ENCODE results near the gene SMARCC1.

The SMARCC1 gene

DNA sequence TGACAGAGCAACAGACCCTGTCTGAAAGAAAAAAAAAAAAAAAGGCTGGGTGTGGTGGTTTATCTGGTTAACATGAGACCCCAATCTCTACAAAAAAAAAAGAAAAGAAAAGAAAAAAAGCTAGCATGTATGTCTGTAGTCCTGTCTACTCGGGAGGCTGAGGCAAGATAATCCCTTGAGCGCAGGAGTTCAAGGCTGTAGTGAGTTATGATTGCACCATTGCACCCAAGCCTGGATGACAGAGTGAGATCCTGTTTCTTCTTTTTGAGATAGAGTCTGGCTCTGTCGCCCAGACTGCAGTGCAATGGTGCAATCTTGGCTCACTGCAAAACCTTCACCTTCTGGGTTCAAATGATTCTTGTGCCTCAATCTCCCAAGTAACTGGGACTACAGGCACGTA, 12.9 kb upstream of the SMARCC1 start:
- H3K27me3 ChIP-seq (ENCODE audit: control insufficient read depth, insufficient read depth, low read length): no peaks in the 10 kb centered on the region
- H3K9me3 ChIP-seq (ENCODE audit: control insufficient read depth, insufficient read depth, low read depth, low read length): no peaks in the 10 kb centered on the region
- H3K4me3 ChIP-seq (ENCODE audit: low read depth, low read length): no peak overlapping the region
- H3K4me1 ChIP-seq (ENCODE audit: control insufficient read depth, insufficient read depth, low read length): no peaks in the 10 kb centered on the region
- H3K27ac ChIP-seq (ENCODE audit: low read depth, low read length): no peak overlapping the region
- no peaks in the 10 kb centered on the region for H3K36me3 ChIP-seq (ENCODE audit: control insufficient read depth, insufficient read depth, low read length)
- H3K9ac ChIP-seq (ENCODE audit: low read length): no peak overlapping the region

DNA sequence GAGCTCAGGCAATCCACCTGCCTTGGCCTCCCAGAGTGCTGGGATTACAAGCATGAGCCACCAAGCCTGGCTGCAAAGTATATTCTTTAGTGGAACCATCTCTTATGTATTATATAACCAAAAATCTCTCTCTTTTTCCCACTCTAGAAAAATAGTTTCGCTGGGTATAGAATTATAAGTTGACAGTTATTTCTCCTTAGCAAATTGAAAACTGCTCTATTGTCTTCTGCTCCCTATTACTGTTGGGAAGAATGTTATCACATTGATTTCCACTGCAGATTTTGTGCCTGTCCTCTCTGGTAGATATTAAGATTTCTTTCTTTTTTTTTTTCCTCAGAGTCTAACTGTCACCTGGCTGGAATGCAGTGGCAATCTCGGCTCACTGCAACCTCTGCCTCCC, 11.0 kb upstream of the SMARCC1 start:
- H3K27ac ChIP-seq (ENCODE audit: low read depth, low read length): no peak overlapping the region
- H3K9me3 ChIP-seq (ENCODE audit: control insufficient read depth, insufficient read depth, low read depth, low read length): no peaks in the 10 kb centered on the region
- no peaks in the 10 kb centered on the region for H3K36me3 ChIP-seq (ENCODE audit: control insufficient read depth, insufficient read depth, low read length)
- H3K9ac ChIP-seq (ENCODE audit: low read length): no peak overlapping the region
- no peak overlapping the region for H3K4me3 ChIP-seq (ENCODE audit: low read depth, low read length)
- no peaks in the 10 kb centered on the region for H3K4me1 ChIP-seq (ENCODE audit: control insufficient read depth, insufficient read depth, low read length)
- H3K27me3 ChIP-seq (ENCODE audit: control insufficient read depth, insufficient read depth, low read length): no peaks in the 10 kb centered on the region

DNA sequence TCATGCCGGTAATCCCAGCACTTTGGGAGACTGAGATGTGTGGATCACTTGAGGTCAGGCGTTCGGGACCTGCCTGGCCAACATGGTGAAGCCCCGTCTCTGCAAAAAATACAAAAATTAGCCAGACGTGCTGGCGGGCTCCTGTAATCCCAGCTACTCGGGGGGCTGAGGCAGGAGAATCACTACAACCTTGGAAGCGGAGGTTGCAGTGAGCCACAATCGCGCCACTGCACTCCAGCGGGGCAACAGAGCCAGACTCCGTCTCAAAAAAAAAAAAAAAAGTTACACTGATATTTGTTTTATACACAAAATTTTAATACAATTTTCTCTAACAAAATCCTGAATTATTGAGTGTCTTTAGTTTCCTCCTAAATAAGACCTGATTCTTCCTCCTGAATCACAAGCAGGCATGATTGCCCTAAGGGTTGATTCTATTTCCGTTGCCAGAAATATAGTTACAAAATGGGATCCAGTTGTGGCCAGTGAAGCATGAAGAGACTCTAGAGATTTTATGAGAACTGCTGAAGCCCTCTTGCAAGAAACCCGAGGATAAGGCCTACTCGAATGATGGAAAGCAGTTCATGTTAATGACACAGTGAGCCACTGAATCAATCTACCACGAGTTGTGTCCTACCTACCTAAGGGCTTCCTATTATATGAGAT, 9.6 kb upstream of the SMARCC1 start:
- no peaks in the 10 kb centered on the region for H3K27me3 ChIP-seq (ENCODE audit: control insufficient read depth, insufficient read depth, low read length)
- H3K9me3 ChIP-seq (ENCODE audit: control insufficient read depth, insufficient read depth, low read depth, low read length): no peaks in the 10 kb centered on the region
- H3K9ac ChIP-seq (ENCODE audit: low read length): no peak overlapping the region
- H3K4me3 ChIP-seq (ENCODE audit: low read depth, low read length): no peak overlapping the region
- H3K4me1 ChIP-seq (ENCODE audit: control insufficient read depth, insufficient read depth, low read length): no peaks in the 10 kb centered on the region
- no peaks in the 10 kb centered on the region for H3K36me3 ChIP-seq (ENCODE audit: control insufficient read depth, insufficient read depth, low read length)
- H3K27ac ChIP-seq (ENCODE audit: low read depth, low read length): no peak overlapping the region

GRCh38 chr3:47783673-47784072, 2.0 kb upstream of the SMARCC1 start:
- Histone ChIP-seq H3K9me3 (ENCODE audit: control insufficient read depth, insufficient read depth, low read depth, low read length) (no peaks in the 10 kb centered on the region), H3K4me3 (ENCODE audit: low read depth, low read length) (no peak overlapping the region), H3K9ac (ENCODE audit: low read length) (no peak overlapping the region), H3K36me3 (ENCODE audit: control insufficient read depth, insufficient read depth, low read length) (peaks cover 9% of the 10 kb centered on the region; the same call in 1 of the 2 replicates), H3K27ac (ENCODE audit: low read depth, low read length) (no peak overlapping the region), H3K27me3 (ENCODE audit: control insufficient read depth, insufficient read depth, low read length) (no peaks in the 10 kb centered on the region), H3K4me1 (ENCODE audit: control insufficient read depth, insufficient read depth, low read length) (peaks cover 11% of the 10 kb centered on the region; the same call in 1 of the 2 replicates)

GRCh38 chr3:47782446-47783308, 984 bp upstream of the SMARCC1 start:
- peaks cover 11% of the 10 kb centered on the region; the same call in 1 of the 2 replicates for H3K4me1 ChIP-seq (ENCODE audit: control insufficient read depth, insufficient read depth, low read length)
- no peaks in the 10 kb centered on the region for H3K9me3 ChIP-seq (ENCODE audit: control insufficient read depth, insufficient read depth, low read depth, low read length)
- peak overlapping the region; percentile 78 for H3K4me3 ChIP-seq (ENCODE audit: low read depth, low read length)
- peaks cover 12% of the 10 kb centered on the region; the same call in 1 of the 2 replicates for H3K36me3 ChIP-seq (ENCODE audit: control insufficient read depth, insufficient read depth, low read length)
- H3K27me3 ChIP-seq (ENCODE audit: control insufficient read depth, insufficient read depth, low read length): no peaks in the 10 kb centered on the region
- H3K27ac ChIP-seq (ENCODE audit: low read depth, low read length): peak overlapping the region; percentile 16
- H3K9ac ChIP-seq (ENCODE audit: low read length): peak overlapping the region; percentile 71

DNA sequence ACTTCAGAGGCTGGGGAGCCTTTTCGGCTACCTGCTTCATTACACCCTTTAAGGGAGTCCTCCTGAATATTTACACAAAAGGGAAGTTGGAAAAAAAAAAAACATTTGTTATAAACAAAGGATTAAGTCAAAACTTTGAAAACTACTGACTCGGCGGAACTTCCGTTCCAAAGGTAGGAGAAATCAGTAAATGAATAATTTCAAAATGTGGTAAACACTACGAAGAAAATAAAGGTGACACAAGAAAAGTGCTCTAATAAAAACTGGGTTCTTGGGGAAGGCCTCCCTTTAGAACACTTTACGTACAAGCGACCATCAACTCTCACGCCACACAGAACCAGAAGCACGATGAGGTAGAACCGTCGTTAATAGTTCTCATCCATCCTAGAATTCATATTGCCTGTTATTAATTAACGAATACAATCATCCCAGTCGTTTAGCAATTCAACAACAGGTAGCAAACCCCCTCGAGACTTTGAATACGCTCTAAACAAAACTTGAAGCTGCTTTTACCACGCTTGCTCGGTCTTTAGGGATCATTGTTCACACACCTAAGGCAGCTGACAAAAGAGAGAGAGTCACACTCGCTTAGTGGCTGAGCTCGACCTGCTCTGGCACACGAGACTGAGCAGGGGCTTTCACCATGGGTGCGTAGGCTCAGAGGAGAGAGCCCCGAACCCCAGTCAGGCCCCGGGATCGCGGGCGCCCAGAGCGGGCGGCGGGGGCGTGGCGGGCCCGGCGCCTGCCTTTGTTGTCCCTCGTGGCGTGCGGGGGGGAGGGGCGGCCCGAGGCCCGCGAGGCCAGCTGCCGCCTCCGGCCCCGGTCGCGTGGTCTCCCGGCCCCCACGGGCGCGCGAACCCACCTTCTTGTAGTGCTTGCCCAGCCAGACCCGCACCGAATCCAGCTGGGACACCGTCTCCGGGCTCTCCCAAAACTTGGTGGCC, 680 bp downstream of the SMARCC1 start:
- H3K4me1 ChIP-seq (ENCODE audit: control insufficient read depth, insufficient read depth, low read length): peaks cover 11% of the 10 kb centered on the region; the same call in 1 of the 2 replicates
- H3K27me3 ChIP-seq (ENCODE audit: control insufficient read depth, insufficient read depth, low read length): no peaks in the 10 kb centered on the region
- H3K4me3 ChIP-seq (ENCODE audit: low read depth, low read length): peak overlapping the region; percentile 78
- H3K9ac ChIP-seq (ENCODE audit: low read length): peak overlapping the region; percentile 96
- H3K36me3 ChIP-seq (ENCODE audit: control insufficient read depth, insufficient read depth, low read length): peaks cover 14% of the 10 kb centered on the region
- H3K27ac ChIP-seq (ENCODE audit: low read depth, low read length): peak overlapping the region; percentile 96
- no peaks in the 10 kb centered on the region for H3K9me3 ChIP-seq (ENCODE audit: control insufficient read depth, insufficient read depth, low read depth, low read length)

- H3K4me1 ChIP-seq (ENCODE audit: control insufficient read depth, insufficient read depth, low read length): peaks cover 11% of the 10 kb centered on the region; the same call in 1 of the 2 replicates
- no peak overlapping the region for H3K9ac ChIP-seq (ENCODE audit: low read length)
- H3K36me3 ChIP-seq (ENCODE audit: control insufficient read depth, insufficient read depth, low read length): peaks cover 17% of the 10 kb centered on the region
- peak overlapping the region; percentile 78; the same call in 1 of the 2 replicates for H3K4me3 ChIP-seq (ENCODE audit: low read depth, low read length)
- H3K9me3 ChIP-seq (ENCODE audit: control insufficient read depth, insufficient read depth, low read depth, low read length): no peaks in the 10 kb centered on the region
- no peak overlapping the region for H3K27ac ChIP-seq (ENCODE audit: low read depth, low read length)
- H3K27me3 ChIP-seq (ENCODE audit: control insufficient read depth, insufficient read depth, low read length): no peaks in the 10 kb centered on the region
Observed at GRCh38 chr3:47778746-47779145, 2.9 kb downstream of the SMARCC1 start.

DNA sequence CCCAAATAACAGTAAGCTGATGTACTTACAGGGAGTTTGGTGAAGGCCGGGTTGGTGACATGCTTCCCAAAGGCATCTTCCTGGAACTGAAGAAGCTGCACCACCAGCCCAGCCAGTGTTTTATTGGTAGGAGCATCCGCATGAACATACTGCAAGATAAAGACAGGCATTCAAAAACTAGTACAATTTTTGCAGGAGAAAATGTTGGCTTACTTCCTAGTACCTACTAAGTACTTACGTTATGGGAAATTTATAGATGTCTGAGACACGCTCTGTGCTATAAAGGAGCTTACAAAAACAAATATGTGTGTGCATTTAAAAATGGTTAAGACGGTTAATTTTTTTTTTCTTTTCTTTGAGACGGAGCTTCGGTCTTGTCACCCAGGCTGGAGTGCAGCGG, 8.9 kb downstream of the SMARCC1 start:
- Histone ChIP-seq H3K27ac (ENCODE audit: low read depth, low read length) (no peak overlapping the region), H3K4me1 (ENCODE audit: control insufficient read depth, insufficient read depth, low read length) (no peaks in the 10 kb centered on the region), H3K27me3 (ENCODE audit: control insufficient read depth, insufficient read depth, low read length) (no peaks in the 10 kb centered on the region), H3K36me3 (ENCODE audit: control insufficient read depth, insufficient read depth, low read length) (peaks cover 50% of the 10 kb centered on the region), H3K9me3 (ENCODE audit: control insufficient read depth, insufficient read depth, low read depth, low read length) (no peaks in the 10 kb centered on the region), H3K9ac (ENCODE audit: low read length) (no peak overlapping the region), H3K4me3 (ENCODE audit: low read depth, low read length) (no peak overlapping the region)

DNA sequence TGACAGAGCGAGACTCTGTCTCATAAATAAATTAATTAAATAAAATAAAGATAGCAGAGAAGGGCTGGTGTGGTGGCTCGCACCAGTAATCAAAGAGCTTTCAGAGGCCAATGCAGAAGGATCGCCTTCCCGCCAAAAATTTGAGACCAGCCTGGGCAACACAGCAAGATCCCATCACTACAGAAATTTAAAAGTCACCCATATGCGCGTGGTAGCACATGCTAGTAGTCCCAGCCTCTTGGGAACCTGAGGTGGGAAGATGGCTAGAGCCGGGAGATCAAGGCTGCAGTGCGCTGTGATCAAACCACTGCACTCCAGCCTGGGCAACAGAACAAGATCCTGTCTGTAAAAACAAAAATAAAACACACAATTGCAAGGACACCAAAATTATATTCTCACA, 9.6 kb downstream of the SMARCC1 start:
- Histone ChIP-seq H3K36me3 (ENCODE audit: control insufficient read depth, insufficient read depth, low read length) (peaks cover 51% of the 10 kb centered on the region), H3K9me3 (ENCODE audit: control insufficient read depth, insufficient read depth, low read depth, low read length) (no peaks in the 10 kb centered on the region), H3K9ac (ENCODE audit: low read length) (no peak overlapping the region), H3K27me3 (ENCODE audit: control insufficient read depth, insufficient read depth, low read length) (no peaks in the 10 kb centered on the region), H3K27ac (ENCODE audit: low read depth, low read length) (no peak overlapping the region), H3K4me1 (ENCODE audit: control insufficient read depth, insufficient read depth, low read length) (no peaks in the 10 kb centered on the region), H3K4me3 (ENCODE audit: low read depth, low read length) (no peak overlapping the region)

GRCh38 chr3:47766186-47766585, 15.5 kb downstream of the SMARCC1 start:
- no peak overlapping the region for H3K27ac ChIP-seq (ENCODE audit: low read depth, low read length)
- H3K9ac ChIP-seq (ENCODE audit: low read length): no peak overlapping the region
- no peaks in the 10 kb centered on the region for H3K4me1 ChIP-seq (ENCODE audit: control insufficient read depth, insufficient read depth, low read length)
- H3K27me3 ChIP-seq (ENCODE audit: control insufficient read depth, insufficient read depth, low read length): no peaks in the 10 kb centered on the region
- peaks cover 58% of the 10 kb centered on the region for H3K36me3 ChIP-seq (ENCODE audit: control insufficient read depth, insufficient read depth, low read length)
- H3K9me3 ChIP-seq (ENCODE audit: control insufficient read depth, insufficient read depth, low read depth, low read length): no peaks in the 10 kb centered on the region
- no peak overlapping the region for H3K4me3 ChIP-seq (ENCODE audit: low read depth, low read length)
